Right atrium auricular region (tissue), 2 donors: ENCODE measurements around the gene ZNF385B. TPM values are rescaled to one million over a fixed set of nuclear protein-coding genes. Genes with fewer than 3 reads are reported as not detected.

Experiments used
- DNase-seq: peaks from one replicate; pipeline ENCODE4 v3.0.0-alpha.2; 2019; ENCODE audit warnings: low spot score
- H3K27ac ChIP-seq, 2 donors: fragments of 200-600 bp; sonication (generic); 1 replicate in 1 of 2; 2 replicates in 1 of 2; pipeline ENCODE4 v1.5.1; 2016 to 2019
- H3K27me3 ChIP-seq, 2 donors: fragments of 200-600 bp; sonication (generic); one replicate each; pipeline versions ENCODE4 v1.5.1 to v1.6.0; 2017 to 2019
- H3K36me3 ChIP-seq: fragments of 200-600 bp; sonication (generic); one replicate; pipeline ENCODE4 v1.5.1; 2016
- H3K4me1 ChIP-seq, 2 donors: fragments of 200-600 bp; sonication (generic); one replicate each; pipeline versions ENCODE4 v1.5.1 to v1.6.0; 2017 to 2019
- H3K4me3 ChIP-seq, 2 donors: fragments of 200-600 bp; sonication (generic); 1 replicate in 1 of 2; 2 replicates in 1 of 2; pipeline ENCODE4 v1.5.1; 2017 to 2019; ENCODE audit warnings: mild to moderate bottlenecking in 1 of 2, moderate library complexity in 1 of 2
- H3K9me3 ChIP-seq, 2 donors: fragments of 200-600 bp; sonication (generic); one replicate each; pipeline ENCODE4 v1.5.1; 2019
- CTCF ChIP-seq, 2 donors: fragments of 200-600 bp; sonication (generic); IDR thresholded peaks; one replicate each; pipeline ENCODE4 v1.5.1; 2019; ENCODE audit warnings: antibody characterized with exemption in 2 of 2
- total RNA-seq, 2 donors: library from RNA; depleted of rRNA; stranded (reverse); fragments of >200 nt; gene quantifications; one replicate each; pipeline ENCODE4 v1.1.0, GENCODE V29; 2016

The ZNF385B gene
- total RNA-seq, 2 donors from 2014 or later, result 23.2 to 33.3 TPM

- Histone ChIP-seq H3K27ac (no peak overlapping the region), H3K27me3 (no peaks in the 10 kb centered on the region), H3K9me3 (no peaks in the 10 kb centered on the region), H3K4me1 (no peaks in the 10 kb centered on the region), H3K36me3 (no peaks in the 10 kb centered on the region), H3K4me3 (no peak overlapping the region)
- DNase-seq, result no peak
- TF ChIP-seq CTCF (IDR thresholded peaks at IDR 0.05), result no peak
These were observed 265.4 kb downstream of the ZNF385B start for GRCh38 chr2:179596018-179596417.

GRCh38 chr2:179595284-179595683 is 266.1 kb downstream of the ZNF385B start:
- H3K27ac ChIP-seq, result peak overlapping the region in 1 of 2 donors; percentile 13
- no peak for TF ChIP-seq CTCF (IDR thresholded peaks at IDR 0.05)
- no peaks in the 10 kb centered on the region for H3K9me3 ChIP-seq
- no peaks in the 10 kb centered on the region for H3K27me3 ChIP-seq
- no peak overlapping the region for H3K4me3 ChIP-seq
- H3K4me1 ChIP-seq, result no peaks in the 10 kb centered on the region
- DNase-seq, result no peak
- H3K36me3 ChIP-seq, result no peaks in the 10 kb centered on the region

DNA sequence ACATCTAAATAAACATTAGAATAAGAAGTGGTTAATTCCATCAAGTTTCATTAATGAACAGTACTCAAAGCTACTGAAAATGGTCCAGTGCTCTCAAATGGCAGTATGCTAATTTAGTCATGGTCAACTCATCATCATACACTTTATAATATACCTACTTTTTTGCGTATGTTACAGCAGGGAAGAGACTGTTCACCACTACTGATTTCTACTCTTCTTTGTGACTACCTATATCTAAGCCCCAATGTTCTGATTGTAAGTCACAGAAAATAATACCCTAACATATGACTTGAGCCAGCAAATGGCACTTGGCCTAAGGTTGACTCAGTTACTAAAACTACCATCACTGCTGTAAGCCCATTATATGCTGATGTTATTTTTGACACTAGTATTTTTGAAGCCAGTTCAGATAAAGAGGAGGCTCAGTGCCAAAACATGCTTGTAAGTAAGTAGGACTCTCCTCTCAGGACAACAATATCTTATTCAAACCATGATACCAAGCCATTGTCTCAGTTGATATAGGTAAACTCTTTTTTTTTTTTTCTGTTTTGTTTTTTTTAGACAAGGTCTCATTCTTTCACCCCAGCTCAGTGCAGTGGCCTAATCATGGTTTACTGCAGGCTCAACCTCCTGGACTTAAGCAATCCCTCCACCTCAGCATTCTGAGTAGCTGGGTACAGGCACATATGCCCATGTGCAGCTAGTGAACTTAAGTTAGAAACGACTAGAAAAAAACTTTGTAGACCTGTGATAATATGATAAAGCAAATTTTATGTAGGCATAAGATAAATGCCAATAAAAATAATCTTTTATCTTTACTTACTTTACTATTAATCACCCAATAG is 266.9 kb downstream of the ZNF385B start:
- Histone ChIP-seq H3K36me3 (no peaks in the 10 kb centered on the region), H3K27ac (peak overlapping the region in 1 of 2 donors; percentile 13)
- TF ChIP-seq CTCF (IDR thresholded peaks at IDR 0.05), result no peak

GRCh38 chr2:179593323-179593722 is 268.1 kb downstream of the ZNF385B start:
- H3K27ac ChIP-seq, result no peak overlapping the region
- no peaks in the 10 kb centered on the region for H3K27me3 ChIP-seq
- no peak for DNase-seq
- no peaks in the 10 kb centered on the region for H3K4me1 ChIP-seq
- H3K9me3 ChIP-seq, result no peaks in the 10 kb centered on the region
- TF ChIP-seq CTCF (IDR thresholded peaks at IDR 0.05), result no peak
- H3K36me3 ChIP-seq, result no peaks in the 10 kb centered on the region
- no peak overlapping the region for H3K4me3 ChIP-seq

More for the DNA sequence above, 266.9 kb downstream of the ZNF385B start:
- Histone ChIP-seq H3K9me3 (no peaks in the 10 kb centered on the region), H3K27me3 (no peaks in the 10 kb centered on the region), H3K4me3 (no peak overlapping the region), H3K4me1 (no peaks in the 10 kb centered on the region)
- no peak for DNase-seq

DNA sequence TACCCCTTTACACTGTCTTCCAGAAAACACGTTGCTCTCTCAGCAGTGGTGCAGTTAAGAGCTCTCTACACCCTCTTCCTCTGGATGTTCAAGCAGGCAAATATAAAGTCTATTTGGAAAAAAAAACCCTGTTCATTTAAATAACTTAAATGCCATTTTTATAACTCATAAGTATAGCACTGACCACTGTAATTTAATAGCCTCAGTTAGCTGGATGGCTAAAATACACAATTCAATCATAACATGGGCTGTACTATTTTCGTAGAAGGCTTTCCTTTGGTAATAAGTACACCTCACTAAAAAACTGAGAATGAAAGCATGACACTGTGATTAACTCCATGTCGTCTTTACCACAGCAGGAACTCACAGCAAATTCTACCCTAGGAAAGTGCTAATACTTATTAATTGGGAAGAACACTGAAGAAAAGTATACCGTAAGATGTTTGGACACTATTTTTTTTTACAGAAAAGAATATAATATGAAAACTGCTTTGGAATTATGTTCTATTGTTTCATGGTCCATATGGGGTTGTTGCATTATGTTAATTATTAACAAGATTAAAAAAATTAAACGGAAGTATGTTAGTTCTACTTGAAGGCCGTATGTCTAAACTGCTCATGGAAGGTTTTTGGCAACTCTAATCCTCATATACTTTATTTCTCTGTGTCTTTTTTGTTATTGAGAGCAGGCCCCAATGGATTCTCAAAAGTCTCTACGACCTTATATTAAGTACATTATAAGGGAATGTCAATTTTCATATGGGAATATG is 269.1 kb downstream of the ZNF385B start:
- no peak overlapping the region for H3K4me3 ChIP-seq
- H3K27me3 ChIP-seq, result no peaks in the 10 kb centered on the region
- no peak for DNase-seq
- no peak for TF ChIP-seq CTCF (IDR thresholded peaks at IDR 0.05)
- no peaks in the 10 kb centered on the region for H3K9me3 ChIP-seq
- no peaks in the 10 kb centered on the region for H3K36me3 ChIP-seq
- H3K27ac ChIP-seq, result no peak overlapping the region
- no peaks in the 10 kb centered on the region for H3K4me1 ChIP-seq
